Astrocyte of the cerebellum (primary cell): Measurements from ENCODE around the gene LY6G6C.

Source experiments
- DNase-seq: peaks from one replicate; pipeline ENCODE4 v3.0.0-alpha.2; 2011; ENCODE audit warnings: low read depth
- H3K4me3 ChIP-seq: 2 replicates; pipeline ENCODE4 v1.5.1; 2011; ENCODE audit warnings: mild to moderate bottlenecking, low read depth, low read length, moderate library complexity
- in situ Hi-C: cut with HindIII; loops from 2 replicates; pipeline ENCODE4 v1.10.0; 2017; ENCODE audit warnings: low sequenced_read_pairs
- TF ChIP-seq, protein P1 (sequence below): IDR thresholded peaks from 2 replicates; pipeline ENCODE4 v1.5.1; 2012; ENCODE audit warnings: low read length, low read depth, moderate library complexity, mild to moderate bottlenecking; ENCODE audit errors: missing control alignments

LY6G6C gene

GRCh38 chr6:31761343-31761742, 39.8 kb upstream of the LY6G6C start:
- DNase-seq: no peak
- in situ Hi-C loops: no loop called here
- TF ChIP-seq, protein P1, sequence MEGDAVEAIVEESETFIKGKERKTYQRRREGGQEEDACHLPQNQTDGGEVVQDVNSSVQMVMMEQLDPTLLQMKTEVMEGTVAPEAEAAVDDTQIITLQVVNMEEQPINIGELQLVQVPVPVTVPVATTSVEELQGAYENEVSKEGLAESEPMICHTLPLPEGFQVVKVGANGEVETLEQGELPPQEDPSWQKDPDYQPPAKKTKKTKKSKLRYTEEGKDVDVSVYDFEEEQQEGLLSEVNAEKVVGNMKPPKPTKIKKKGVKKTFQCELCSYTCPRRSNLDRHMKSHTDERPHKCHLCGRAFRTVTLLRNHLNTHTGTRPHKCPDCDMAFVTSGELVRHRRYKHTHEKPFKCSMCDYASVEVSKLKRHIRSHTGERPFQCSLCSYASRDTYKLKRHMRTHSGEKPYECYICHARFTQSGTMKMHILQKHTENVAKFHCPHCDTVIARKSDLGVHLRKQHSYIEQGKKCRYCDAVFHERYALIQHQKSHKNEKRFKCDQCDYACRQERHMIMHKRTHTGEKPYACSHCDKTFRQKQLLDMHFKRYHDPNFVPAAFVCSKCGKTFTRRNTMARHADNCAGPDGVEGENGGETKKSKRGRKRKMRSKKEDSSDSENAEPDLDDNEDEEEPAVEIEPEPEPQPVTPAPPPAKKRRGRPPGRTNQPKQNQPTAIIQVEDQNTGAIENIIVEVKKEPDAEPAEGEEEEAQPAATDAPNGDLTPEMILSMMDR: no peak
- no peak overlapping the region for H3K4me3 ChIP-seq

DNA sequence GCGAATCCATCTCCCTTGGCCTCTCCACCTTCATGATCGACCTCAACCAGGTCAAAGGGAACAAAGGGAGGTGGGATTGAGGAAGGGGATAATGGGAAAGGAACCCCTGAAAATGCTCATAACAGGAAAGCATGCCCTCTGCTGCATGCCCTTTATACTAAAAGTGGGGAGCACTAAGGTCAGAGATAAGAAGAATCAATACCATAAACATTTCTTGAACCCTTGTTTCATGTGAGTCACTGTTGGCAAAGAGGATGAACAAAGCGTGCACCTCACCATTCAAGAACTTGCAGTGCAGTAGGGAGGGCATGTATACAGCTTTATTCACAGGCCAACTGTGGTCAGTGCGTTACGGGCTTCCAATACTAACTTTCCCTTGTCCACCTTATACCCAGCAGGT, 39.2 kb upstream of the LY6G6C start:
- no peak for DNase-seq
- TF ChIP-seq, protein P1: no peak
- H3K4me3 ChIP-seq: no peak overlapping the region
- in situ Hi-C loops: no loop called here

GRCh38 chr6:31758281-31758680, 36.7 kb upstream of the LY6G6C start:
- no peak for DNase-seq
- H3K4me3 ChIP-seq: no peak overlapping the region
- TF ChIP-seq, protein P1: no peak
- in situ Hi-C loops: no loop called here

DNA sequence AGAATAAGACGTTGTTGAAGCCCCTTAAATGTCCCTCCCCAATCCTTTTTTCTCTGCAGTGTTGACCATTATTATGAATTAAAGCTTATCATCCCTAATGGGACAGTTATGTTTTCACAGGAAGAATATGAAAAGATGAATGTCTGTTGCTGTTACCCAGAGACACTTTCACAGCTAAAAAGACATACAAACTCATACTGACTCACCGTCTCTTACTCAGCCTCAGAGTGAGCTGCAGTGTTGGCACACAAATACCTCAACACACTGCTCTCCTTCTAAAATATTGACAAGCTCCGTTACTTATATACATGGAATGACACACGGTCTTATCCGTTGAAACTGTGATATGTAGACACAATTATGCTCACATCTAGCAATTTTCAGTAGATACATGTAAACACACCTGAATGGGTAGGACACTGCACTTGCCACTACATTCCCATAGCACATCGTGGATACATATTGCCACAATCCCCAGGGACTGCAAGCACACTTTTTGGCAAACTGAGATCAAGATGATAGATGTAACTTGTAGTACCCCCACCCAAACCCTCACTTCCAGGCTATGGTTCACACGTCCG, 31.3 kb upstream of the LY6G6C start:
- TF ChIP-seq, protein P1: no peak
- no peak overlapping the region for H3K4me3 ChIP-seq
- in situ Hi-C loops: no loop called here
- no peak for DNase-seq

DNA sequence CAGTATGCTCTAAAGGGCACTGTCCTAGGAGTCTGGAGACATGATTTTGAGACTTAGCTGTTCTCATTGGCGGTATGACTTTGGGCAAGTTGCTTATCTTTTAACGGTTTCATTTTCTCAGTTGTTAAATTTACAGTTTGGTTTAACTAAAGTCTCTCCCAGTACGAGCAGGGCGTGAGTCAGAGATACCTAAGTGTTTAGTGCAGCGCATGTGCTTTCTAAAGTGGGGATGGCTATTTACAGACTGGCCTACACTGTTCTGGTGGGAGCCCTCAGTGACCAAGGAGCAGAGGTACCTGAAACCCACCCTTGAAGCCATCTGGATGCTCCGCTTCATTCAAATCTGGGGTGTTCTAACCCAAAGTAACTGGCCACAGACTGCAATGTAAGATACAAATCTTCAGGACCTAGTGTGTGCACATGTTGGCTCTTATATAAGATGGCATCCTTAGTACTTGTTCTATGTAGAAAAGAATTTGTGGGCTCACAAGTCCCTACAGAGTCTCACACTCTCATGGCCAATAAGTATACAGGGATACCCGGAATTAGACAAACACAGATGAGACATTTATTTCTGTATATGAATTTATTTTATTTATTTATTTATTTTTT, 29.0 kb upstream of the LY6G6C start:
- H3K4me3 ChIP-seq: no peak overlapping the region
- DNase-seq: no peak
- TF ChIP-seq, protein P1: no peak
- in situ Hi-C loops: no loop called here

DNA sequence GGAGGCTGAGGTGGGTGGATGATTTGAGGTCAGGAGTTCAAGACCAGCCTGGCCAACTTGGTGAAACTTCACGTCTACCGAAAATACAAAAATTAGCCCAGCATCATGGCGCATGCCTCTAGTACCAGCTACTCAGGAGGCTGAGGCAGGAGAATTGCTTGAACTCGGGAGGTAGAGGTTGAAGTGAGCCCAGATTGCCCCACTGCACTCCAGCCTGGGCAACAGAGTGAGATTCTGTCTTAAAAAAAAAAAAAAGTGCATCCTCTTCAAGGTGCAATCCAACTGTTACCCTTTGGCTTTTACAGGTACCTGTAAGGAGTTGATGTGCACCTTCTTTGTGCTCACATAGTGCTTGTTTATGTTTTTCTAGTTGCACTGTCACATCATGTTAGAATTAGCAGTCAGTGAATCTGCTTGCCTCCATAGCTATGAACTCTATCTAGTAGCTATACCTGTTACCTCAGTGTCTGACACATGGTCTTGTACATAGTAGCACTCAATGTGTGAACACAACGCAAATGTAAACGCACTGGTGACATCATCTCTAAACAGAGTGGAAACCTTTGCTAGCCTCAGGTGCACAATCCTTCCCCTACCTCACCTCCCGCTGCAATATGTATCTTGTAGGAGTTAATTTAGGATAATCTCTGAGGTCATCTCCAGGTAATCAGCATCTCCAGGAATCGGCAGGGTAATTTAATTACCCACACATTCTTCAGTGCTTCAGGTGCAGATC, 27.9 kb upstream of the LY6G6C start:
- in situ Hi-C loops: no loop called here
- no peak for DNase-seq

More for the DNA sequence above, 27.9 kb upstream of the LY6G6C start:
- no peak overlapping the region for H3K4me3 ChIP-seq
- TF ChIP-seq, protein P1: no peak
